Stimulated activated CD4-positive, alpha-beta T cell treated with anti-CD3 and anti-CD28 coated beads, Interleukin-15, amount 100 ng/mL, for 48 hours (primary cell): ENCODE data around the gene UBALD2.
"Not testable (repeated sequence)": the region's sequence is repeated elsewhere in the genome, so short reads cannot be mapped to it uniquely, and the experiment has no call there.

ENCODE experiments used
- DNase-seq, 2 donors: peaks; one replicate each; pipeline ENCODE4 v3.0.0-alpha.2; 2020; ENCODE audit warnings: low read depth in 2 of 2

Gene UBALD2

GRCh38 chr17:76277300-76278267 is 12.4 kb downstream of the UBALD2 start:
- no peak for DNase-seq

- no peak for DNase-seq
These were observed 13.2 kb downstream of the UBALD2 start for GRCh38 chr17:76278268-76278908.

- DNase-seq, result peak in 1 of 2 donors; percentile 77
These were observed 14.0 kb downstream of the UBALD2 start for GRCh38 chr17:76278952-76279741.

- no peak for DNase-seq
These were observed 14.7 kb downstream of the UBALD2 start for GRCh38 chr17:76279742-76280287.

- DNase-seq, result no peak
These were observed 15.5 kb downstream of the UBALD2 start for GRCh38 chr17:76280650-76281049.

- DNase-seq, result no peak
These were observed 16.6 kb downstream of the UBALD2 start for GRCh38 chr17:76281573-76282371.

- DNase-seq, result no peak
These were observed 27.4 kb downstream of the UBALD2 start for GRCh38 chr17:76292567-76292966.

GRCh38 chr17:76293106-76293505 is 28.0 kb downstream of the UBALD2 start:
- no peak for DNase-seq

- no peak for DNase-seq
These were observed 31.0 kb downstream of the UBALD2 start for GRCh38 chr17:76296186-76296585.

- DNase-seq, result no peak
These were observed 31.7 kb downstream of the UBALD2 start for GRCh38 chr17:76296889-76297288.

GRCh38 chr17:76297436-76297835 is 32.3 kb downstream of the UBALD2 start:
- DNase-seq, result no peak

- DNase-seq, result no peak
These were observed 39.3 kb downstream of the UBALD2 start for GRCh38 chr17:76304226-76305134.

- not testable (repeated sequence) for DNase-seq
These were observed 39.9 kb downstream of the UBALD2 start for GRCh38 chr17:76305135-76305454.

- no peak for DNase-seq
These were observed 42.3 kb downstream of the UBALD2 start for GRCh38 chr17:76307299-76307965.

- DNase-seq, result no peak
These were observed 42.8 kb downstream of the UBALD2 start, which contains the start of gene QRICH2 for GRCh38 chr17:76307966-76308338. Gene QRICH2 (minus strand): TSS chr17:76308276. CDS start chr17:76307998, 278 bp downstream.

GRCh38 chr17:76309461-76309860 is 44.3 kb downstream of the UBALD2 start:
- DNase-seq, result no peak

- no peak for DNase-seq
These were observed 47.6 kb downstream of the UBALD2 start for GRCh38 chr17:76312735-76313134.

- DNase-seq, result no peak
These were observed 49.5 kb downstream of the UBALD2 start for GRCh38 chr17:76314392-76315227.

- no peak for DNase-seq
These were observed 52.4 kb downstream of the UBALD2 start for GRCh38 chr17:76317535-76317934.
